Panc1 (cell line): ENCODE measurements around the gene RALGPS1.

Source experiments
- CTCF ChIP-seq: fragments of 450-650 bp; IDR thresholded peaks from 2 replicates; pipeline ENCODE4 v1.5.1; 2017; ENCODE audit warnings: mild to moderate bottlenecking
- POLR2AphosphoS5 ChIP-seq: IDR thresholded peaks from 2 replicates; pipeline ENCODE4 v1.6.1; 2012; ENCODE audit warnings: mild to moderate bottlenecking, low read depth, low read length, moderate library complexity
- TCF7L2 ChIP-seq: IDR thresholded peaks from 2 replicates; pipeline ENCODE4 v1.6.1; 2011; ENCODE audit warnings: mild to moderate bottlenecking, low read depth, low read length, inconsistent platforms
- TF ChIP-seq, protein P1 (sequence below), 2 experiments: IDR thresholded peaks; 2 replicates each; pipeline ENCODE4 v1.6.1; 2011 to 2012; ENCODE audit warnings: low read depth in 2 of 2, control low read depth in 1 of 2, low read length in 1 of 2, mild to moderate bottlenecking in 1 of 2, moderate library complexity in 1 of 2; ENCODE audit not compliant: insufficient read depth in 1 of 2

- TF ChIP-seq CTCF (no peak), POLR2AphosphoS5 (no peak), TCF7L2 (no peak)
- TF ChIP-seq, protein P1, sequence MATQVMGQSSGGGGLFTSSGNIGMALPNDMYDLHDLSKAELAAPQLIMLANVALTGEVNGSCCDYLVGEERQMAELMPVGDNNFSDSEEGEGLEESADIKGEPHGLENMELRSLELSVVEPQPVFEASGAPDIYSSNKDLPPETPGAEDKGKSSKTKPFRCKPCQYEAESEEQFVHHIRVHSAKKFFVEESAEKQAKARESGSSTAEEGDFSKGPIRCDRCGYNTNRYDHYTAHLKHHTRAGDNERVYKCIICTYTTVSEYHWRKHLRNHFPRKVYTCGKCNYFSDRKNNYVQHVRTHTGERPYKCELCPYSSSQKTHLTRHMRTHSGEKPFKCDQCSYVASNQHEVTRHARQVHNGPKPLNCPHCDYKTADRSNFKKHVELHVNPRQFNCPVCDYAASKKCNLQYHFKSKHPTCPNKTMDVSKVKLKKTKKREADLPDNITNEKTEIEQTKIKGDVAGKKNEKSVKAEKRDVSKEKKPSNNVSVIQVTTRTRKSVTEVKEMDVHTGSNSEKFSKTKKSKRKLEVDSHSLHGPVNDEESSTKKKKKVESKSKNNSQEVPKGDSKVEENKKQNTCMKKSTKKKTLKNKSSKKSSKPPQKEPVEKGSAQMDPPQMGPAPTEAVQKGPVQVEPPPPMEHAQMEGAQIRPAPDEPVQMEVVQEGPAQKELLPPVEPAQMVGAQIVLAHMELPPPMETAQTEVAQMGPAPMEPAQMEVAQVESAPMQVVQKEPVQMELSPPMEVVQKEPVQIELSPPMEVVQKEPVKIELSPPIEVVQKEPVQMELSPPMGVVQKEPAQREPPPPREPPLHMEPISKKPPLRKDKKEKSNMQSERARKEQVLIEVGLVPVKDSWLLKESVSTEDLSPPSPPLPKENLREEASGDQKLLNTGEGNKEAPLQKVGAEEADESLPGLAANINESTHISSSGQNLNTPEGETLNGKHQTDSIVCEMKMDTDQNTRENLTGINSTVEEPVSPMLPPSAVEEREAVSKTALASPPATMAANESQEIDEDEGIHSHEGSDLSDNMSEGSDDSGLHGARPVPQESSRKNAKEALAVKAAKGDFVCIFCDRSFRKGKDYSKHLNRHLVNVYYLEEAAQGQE (IDR thresholded peaks at IDR 0.05; ENCODE audit: insufficient read depth in 1 of 2, low read depth in 2 of 2, low read length in 1 of 2), result no peak
These were observed 214.6 kb downstream of the RALGPS1 start for GRCh38 chr9:127129073-127129717.
